NB4 (cell line): ENCODE measurements around the gene PDE4D.

Experiments
- DNase-seq: peaks from one replicate; pipeline ENCODE4 v3.0.0; 2010; ENCODE audit warnings: low read depth
- H3K4me3 ChIP-seq: one replicate; pipeline ENCODE4 v1.5.1; 2011; ENCODE audit warnings: mild to moderate bottlenecking, low read depth, low read length, moderate library complexity
- CTCF ChIP-seq: IDR thresholded peaks from one replicate; pipeline ENCODE4 v1.5.1; 2012; ENCODE audit warnings: low read depth, low read length
- MAX ChIP-seq: IDR thresholded peaks from 2 replicates; pipeline ENCODE4 v1.6.1; 2011; ENCODE audit warnings: low read depth, low read length
- MYC ChIP-seq: IDR thresholded peaks from 2 replicates; pipeline ENCODE4 v1.6.1; 2011; ENCODE audit warnings: low read depth, low read length
- POLR2A ChIP-seq: IDR thresholded peaks from 2 replicates; pipeline ENCODE4 v1.6.1; 2011; ENCODE audit warnings: mild to moderate bottlenecking; ENCODE audit not compliant: insufficient read length; ENCODE audit errors: extremely low read depth

PDE4D gene

GRCh38 chr5:59831326-59832010, 62.1 kb downstream of the PDE4D start:
- no peak overlapping the region for H3K4me3 ChIP-seq
- no peak for DNase-seq
- no peak for TF ChIP-seq MYC
- no peak for TF ChIP-seq POLR2A
- TF ChIP-seq MAX = no peak
- no peak for TF ChIP-seq CTCF

- H3K4me3 ChIP-seq = no peak overlapping the region
- no peak for DNase-seq
- no peak for TF ChIP-seq CTCF
- TF ChIP-seq MYC = no peak
- no peak for TF ChIP-seq POLR2A
Observed at GRCh38 chr5:59830536-59831200, 62.9 kb downstream of the PDE4D start.

- TF ChIP-seq MYC = no peak
- no peak for TF ChIP-seq POLR2A
- TF ChIP-seq MAX = no peak
- no peak for TF ChIP-seq CTCF
- no peak overlapping the region for H3K4me3 ChIP-seq
Observed at GRCh38 chr5:59829922-59830321, 63.6 kb downstream of the PDE4D start.

GRCh38 chr5:59829386-59829785, 64.1 kb downstream of the PDE4D start:
- TF ChIP-seq MAX = no peak
- no peak for TF ChIP-seq POLR2A
- TF ChIP-seq MYC = no peak
- no peak for TF ChIP-seq CTCF
- DNase-seq = no peak
- H3K4me3 ChIP-seq = no peak overlapping the region

More at GRCh38 chr5:59829922-59830321, 63.6 kb downstream of the PDE4D start:
- DNase-seq = no peak

- no peak for TF ChIP-seq MYC
- no peak for TF ChIP-seq CTCF
- no peak for TF ChIP-seq MAX
- no peak for TF ChIP-seq POLR2A
- no peak overlapping the region for H3K4me3 ChIP-seq
- no peak for DNase-seq
Observed at GRCh38 chr5:59828623-59829022, 64.9 kb downstream of the PDE4D start.
